PC-3 (cell line): ENCODE measurements around the gene CPLX1. TPM values are rescaled to one million over a fixed set of nuclear protein-coding genes. Genes with fewer than 3 reads are reported as not detected.

Source experiments
- ATAC-seq: fragments of 200-7000 bp; cut with Tn5 transposase; 2 replicates; pipeline ENCODE4 v1.9.1; 2020; ENCODE audit warnings: mild to moderate bottlenecking, moderate library complexity
- BruUV-seq: library from RNA; stranded (reverse); fragments of 400-500 nt; replicated peaks from 2 replicates; lab custom pipeline; 2021; lab: Mats Ljungman, UMichigan
- CTCF ChIA-PET: fragments of 300-600 bp; sonication (Branson Sonifier 250); formaldehyde crosslinking; loops from one replicate; lab custom pipeline; 2022; ENCODE audit warnings: antibody characterized with exemption; lab: Charles Lee
- POLR2A ChIA-PET: fragments of 300-600 bp; sonication (Branson Sonifier 250); formaldehyde crosslinking; loops from one replicate; lab custom pipeline; 2022; ENCODE audit warnings: antibody characterized with exemption; ENCODE audit not compliant: unreplicated experiment; lab: Charles Lee
- DNase-seq: peaks from one replicate; pipeline ENCODE4 v3.0.0-alpha.2; 2015
- H2AFZ ChIP-seq: fragments of 300-600 bp; sonication (generic); 2 replicates; pipeline ENCODE4 v1.6.0; 2016; ENCODE audit warnings: antibody characterized with exemption, low read length
- H3F3A ChIP-seq: fragments of 300-600 bp; sonication (generic); one replicate; pipeline ENCODE4 v1.6.0; 2017; ENCODE audit warnings: antibody characterized with exemption, low read length, control low read depth, mild to moderate bottlenecking; ENCODE audit not compliant: unreplicated experiment
- H3K27ac ChIP-seq: fragments of 300-600 bp; sonication (generic); 2 replicates; pipeline ENCODE4 v1.5.1; 2016; ENCODE audit warnings: mild to moderate bottlenecking, low read length
- H3K27me3 ChIP-seq: fragments of 300-600 bp; sonication (generic); 2 replicates; pipeline ENCODE4 v1.6.1; 2016; ENCODE audit warnings: low read length, mixed read lengths
- H3K36me3 ChIP-seq: fragments of 300-600 bp; sonication (generic); 2 replicates; pipeline ENCODE4 v1.6.1; 2016; ENCODE audit warnings: low read depth, mixed run types, low read length, mixed read lengths
- H3K4me1 ChIP-seq: fragments of 300-600 bp; sonication (generic); 2 replicates; pipeline ENCODE4 v1.5.1; 2016; ENCODE audit warnings: low read length; ENCODE audit not compliant: insufficient read depth
- H3K4me2 ChIP-seq: fragments of 300-600 bp; sonication (generic); 2 replicates; pipeline ENCODE4 v1.6.0; 2016; ENCODE audit warnings: low read length
- H3K4me3 ChIP-seq: fragments of 300-600 bp; sonication (generic); 2 replicates; pipeline ENCODE4 v1.5.1; 2016; ENCODE audit warnings: mild to moderate bottlenecking, low read length, mixed read lengths
- H3K79me2 ChIP-seq: fragments of 300-600 bp; sonication (generic); 2 replicates; pipeline ENCODE4 v1.6.1; 2017; ENCODE audit warnings: low read length, mixed read lengths
- H3K9ac ChIP-seq: fragments of 300-600 bp; sonication (generic); 2 replicates; pipeline ENCODE4 v1.6.0; 2016; ENCODE audit warnings: mild to moderate bottlenecking, low read length
- H3K9me2 ChIP-seq: fragments of 300-600 bp; sonication (generic); replicated peaks from 2 replicates; pipeline ENCODE4 v1.6.1; 2016; ENCODE audit warnings: mixed run types, low read length, mixed read lengths
- H3K9me3 ChIP-seq: fragments of 300-600 bp; sonication (generic); 2 replicates; pipeline ENCODE4 v1.6.1; 2016; ENCODE audit warnings: low read length, mixed read lengths
- H4K20me1 ChIP-seq: fragments of 300-600 bp; sonication (generic); 2 replicates; pipeline ENCODE4 v1.6.1; 2016; ENCODE audit warnings: low read length, mixed read lengths
- EZH2 ChIP-seq: fragments of 300-600 bp; sonication (generic); IDR thresholded peaks from one replicate; pipeline ENCODE4 v1.6.1; 2017; ENCODE audit warnings: antibody characterized with exemption, mild to moderate bottlenecking, low read length; ENCODE audit not compliant: unreplicated experiment
- EZH2phosphoT487 ChIP-seq: fragments of 300-600 bp; sonication (generic); IDR thresholded peaks from 2 replicates; pipeline ENCODE4 v1.6.1; 2018; ENCODE audit warnings: mild to moderate bottlenecking, antibody characterized with exemption, low read length, borderline replicate concordance
- intact Hi-C: fragments of 100-400 bp; cut with micrococcal nuclease; formaldehyde crosslinking; loops from 2 replicates; pipeline ENCODE4 v1.9.0; 2023
- total RNA-seq: library from RNA; depleted of rRNA; stranded (reverse); fragments of >200 nt; gene quantifications from 2 replicates; pipeline ENCODE4 v1.2.3, GENCODE V29; 2014
- TF ChIP-seq, protein P1 (sequence below): fragments of 300-600 bp; sonication (generic); conservative IDR thresholded peaks from 2 replicates; pipeline ENCODE4 v1.5.1; 2017; ENCODE audit warnings: antibody characterized with exemption, low read depth, mild to moderate bottlenecking, low read length

CPLX1 gene
- total RNA-seq, 1 experiment from 2014 or later = 0.87 TPM

DNA sequence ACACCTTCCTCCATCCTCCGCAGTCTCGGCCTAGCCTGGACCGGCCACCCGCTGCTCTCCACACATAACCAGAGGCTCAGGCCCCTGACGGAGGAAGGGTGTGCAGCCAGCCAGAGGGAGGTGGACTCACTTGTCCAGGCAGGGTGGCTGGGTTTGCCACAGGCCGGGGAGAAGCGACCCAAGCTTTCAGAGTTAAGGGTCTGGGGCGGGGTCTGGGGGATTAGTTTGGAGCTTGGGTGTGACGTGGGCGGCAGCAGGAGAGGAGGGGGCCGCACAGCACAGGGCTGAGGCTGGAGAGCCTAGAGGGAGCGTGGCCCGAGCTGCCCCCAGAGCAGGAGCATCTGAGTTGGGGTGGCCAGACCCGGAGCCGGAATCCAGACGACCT, 22.4 kb upstream of the CPLX1 start:
- Histone ChIP-seq H4K20me1 (no peaks in the 10 kb centered on the region), H3K4me3 (no peak overlapping the region), H3K4me1 (no peaks in the 10 kb centered on the region), H3K27ac (no peak overlapping the region), H3K4me2 (no peak overlapping the region), H3K9me3 (no peaks in the 10 kb centered on the region), H3K36me3 (no peaks in the 10 kb centered on the region), H3K79me2 (no peaks in the 10 kb centered on the region), H3K27me3 (no peaks in the 10 kb centered on the region), H3F3A (no peaks in the 10 kb centered on the region), H3K9ac (no peak overlapping the region), H2AFZ (no peak overlapping the region), H3K9me2 (no peaks in the 10 kb centered on the region)
- TF ChIP-seq EZH2phosphoT487 (no peak), EZH2 (no peak)
- TF ChIP-seq, protein P1, sequence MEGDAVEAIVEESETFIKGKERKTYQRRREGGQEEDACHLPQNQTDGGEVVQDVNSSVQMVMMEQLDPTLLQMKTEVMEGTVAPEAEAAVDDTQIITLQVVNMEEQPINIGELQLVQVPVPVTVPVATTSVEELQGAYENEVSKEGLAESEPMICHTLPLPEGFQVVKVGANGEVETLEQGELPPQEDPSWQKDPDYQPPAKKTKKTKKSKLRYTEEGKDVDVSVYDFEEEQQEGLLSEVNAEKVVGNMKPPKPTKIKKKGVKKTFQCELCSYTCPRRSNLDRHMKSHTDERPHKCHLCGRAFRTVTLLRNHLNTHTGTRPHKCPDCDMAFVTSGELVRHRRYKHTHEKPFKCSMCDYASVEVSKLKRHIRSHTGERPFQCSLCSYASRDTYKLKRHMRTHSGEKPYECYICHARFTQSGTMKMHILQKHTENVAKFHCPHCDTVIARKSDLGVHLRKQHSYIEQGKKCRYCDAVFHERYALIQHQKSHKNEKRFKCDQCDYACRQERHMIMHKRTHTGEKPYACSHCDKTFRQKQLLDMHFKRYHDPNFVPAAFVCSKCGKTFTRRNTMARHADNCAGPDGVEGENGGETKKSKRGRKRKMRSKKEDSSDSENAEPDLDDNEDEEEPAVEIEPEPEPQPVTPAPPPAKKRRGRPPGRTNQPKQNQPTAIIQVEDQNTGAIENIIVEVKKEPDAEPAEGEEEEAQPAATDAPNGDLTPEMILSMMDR = no peak
- BruUV-seq = no TSS peak
- ChIA-PET POLR2A (no interaction called here), CTCF (no interaction called here)
- DNase-seq = no peak
- no peak for ATAC-seq
- intact Hi-C loops = no loop called here

DNA sequence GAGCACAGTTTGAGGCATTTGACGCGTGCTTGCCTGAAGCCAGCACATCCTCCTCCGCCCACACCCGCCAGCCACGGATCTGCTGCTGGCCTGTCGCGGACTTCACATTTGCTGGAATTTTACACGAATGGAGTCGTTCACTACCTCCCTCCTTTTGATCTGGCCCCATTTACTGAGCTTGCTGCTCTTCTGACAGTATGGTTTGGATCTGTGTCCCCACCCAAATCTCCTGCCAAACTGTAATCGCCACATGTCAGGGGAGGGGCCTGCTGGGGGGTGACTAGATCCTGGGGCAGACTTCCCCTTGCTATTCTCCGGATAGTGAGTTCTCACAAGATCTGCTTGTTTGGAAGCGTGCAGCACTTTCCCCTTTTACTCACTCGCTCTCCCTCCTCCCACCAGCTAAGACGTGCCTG, 19.9 kb upstream of the CPLX1 start:
- H3K27ac ChIP-seq = no peak overlapping the region
- H3F3A ChIP-seq = no peaks in the 10 kb centered on the region
- no peaks in the 10 kb centered on the region for H3K4me1 ChIP-seq
- ChIA-PET CTCF (no interaction called here), POLR2A (no interaction called here)
- H3K27me3 ChIP-seq = no peaks in the 10 kb centered on the region
- BruUV-seq = no TSS peak
- no peak overlapping the region for H3K9ac ChIP-seq
- H3K9me3 ChIP-seq = no peaks in the 10 kb centered on the region
- no peak overlapping the region for H3K4me3 ChIP-seq
- DNase-seq (no peak), ATAC-seq (no peak)
- H2AFZ ChIP-seq = no peak overlapping the region
- no peaks in the 10 kb centered on the region for H4K20me1 ChIP-seq
- intact Hi-C loops = no loop called here
- no peak for TF ChIP-seq EZH2
- no peak for TF ChIP-seq EZH2phosphoT487
- TF ChIP-seq, protein P1 = no peak
- H3K79me2 ChIP-seq = no peaks in the 10 kb centered on the region
- no peaks in the 10 kb centered on the region for H3K9me2 ChIP-seq
- no peak overlapping the region for H3K4me2 ChIP-seq
- no peaks in the 10 kb centered on the region; the same call in 1 of the 2 replicates for H3K36me3 ChIP-seq

DNA sequence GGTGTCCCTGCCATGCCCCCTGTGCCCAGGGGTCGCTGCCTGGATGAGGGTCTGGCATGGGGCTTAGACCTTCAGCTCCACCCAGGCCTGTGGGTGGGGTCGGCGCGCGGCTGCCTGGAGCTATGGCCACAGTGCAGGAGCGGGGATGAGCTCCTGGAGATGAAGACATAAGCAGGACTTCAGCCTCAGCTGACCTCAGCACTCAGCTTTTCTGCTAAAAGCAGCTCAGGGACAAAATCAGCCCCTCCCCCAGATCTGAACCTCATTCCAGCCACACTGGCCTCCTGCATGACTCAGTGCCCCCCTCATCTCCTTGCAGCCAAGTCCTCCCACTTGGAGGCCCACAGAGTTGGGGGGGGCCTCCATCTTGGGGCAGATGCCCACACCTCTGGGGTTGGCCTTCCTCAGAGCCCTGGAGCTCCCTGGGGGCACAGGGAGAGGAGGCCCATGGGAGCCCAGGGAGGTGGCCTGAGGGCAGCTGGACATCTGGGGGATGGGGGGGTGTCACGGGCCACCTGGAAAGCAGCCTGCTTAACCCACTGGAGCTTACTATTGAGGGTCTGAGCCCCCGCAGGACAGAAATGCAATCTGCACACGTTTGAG, 19.4 kb upstream of the CPLX1 start:
- H3K9ac ChIP-seq = no peak overlapping the region
- POLR2A ChIA-PET = no interaction called here
- no peaks in the 10 kb centered on the region; the same call in 1 of the 2 replicates for H3K36me3 ChIP-seq
- no peaks in the 10 kb centered on the region for H3K9me3 ChIP-seq
- H3F3A ChIP-seq = no peaks in the 10 kb centered on the region
- no peak overlapping the region for H3K4me3 ChIP-seq
- no peak for DNase-seq
- no peak for ATAC-seq
- no peak for TF ChIP-seq EZH2
- TF ChIP-seq, protein P1 = no peak
- no peak for TF ChIP-seq EZH2phosphoT487
- no TSS peak for BruUV-seq
- H4K20me1 ChIP-seq = no peaks in the 10 kb centered on the region
- CTCF ChIA-PET = no interaction called here
- H3K4me1 ChIP-seq = no peaks in the 10 kb centered on the region
- no peak overlapping the region for H3K4me2 ChIP-seq
- no peaks in the 10 kb centered on the region for H3K27me3 ChIP-seq
- H3K79me2 ChIP-seq = no peaks in the 10 kb centered on the region
- intact Hi-C loops = no loop called here
- no peaks in the 10 kb centered on the region for H3K9me2 ChIP-seq
- no peak overlapping the region for H3K27ac ChIP-seq
- H2AFZ ChIP-seq = no peak overlapping the region
